Lung (tissue), 12 donors: ENCODE measurements around the gene MYLK2. TPM values are rescaled to one million over a fixed set of nuclear protein-coding genes. Genes with fewer than 3 reads are reported as not detected.

ENCODE experiments used
- ATAC-seq: fragments of 200-7000 bp; cut with Tn5 transposase; one replicate; pipeline ENCODE4 v1.9.1; 2020; ENCODE audit warnings: moderate number of reproducible peaks; ENCODE audit not compliant: insufficient read depth, low FRiP score
- DNase-seq, 3 donors: peaks; one replicate each; pipeline ENCODE4 v3.0.0-alpha.2; 2013 to 2017
- H3K27ac ChIP-seq, 2 donors: one replicate each; pipeline ENCODE4 v1.5.1; 2013; ENCODE audit warnings: mild to moderate bottlenecking in 2 of 2, moderate library complexity in 2 of 2, control low read depth in 1 of 2, inconsistent platforms in 1 of 2, low read depth in 1 of 2, low read length in 1 of 2
- H3K27me3 ChIP-seq, 3 donors: one replicate each; pipeline ENCODE4 v1.5.1; 2013; ENCODE audit warnings: low read length in 2 of 3; ENCODE audit not compliant: control insufficient read depth in 3 of 3, insufficient read depth in 3 of 3
- H3K36me3 ChIP-seq, 4 donors: one replicate each; pipeline ENCODE4 v1.5.1; 2013; ENCODE audit warnings: low read length in 4 of 4, mild to moderate bottlenecking in 1 of 4, moderate library complexity in 1 of 4; ENCODE audit not compliant: control insufficient read depth in 4 of 4, insufficient read depth in 4 of 4
- H3K4me1 ChIP-seq, 5 donors: one replicate each; pipeline ENCODE4 v1.5.1; 2013; ENCODE audit warnings: low read length in 5 of 5, mild to moderate bottlenecking in 2 of 5, moderate library complexity in 1 of 5; ENCODE audit not compliant: control insufficient read depth in 5 of 5, insufficient read depth in 5 of 5
- H3K4me3 ChIP-seq: one replicate; pipeline ENCODE4 v1.5.1; 2013; ENCODE audit warnings: mild to moderate bottlenecking, control low read depth, moderate library complexity
- H3K9ac ChIP-seq, 2 donors: one replicate each; pipeline ENCODE4 v1.5.1; 2013; ENCODE audit warnings: low read length in 2 of 2, control low read depth in 1 of 2; ENCODE audit not compliant: insufficient read depth in 1 of 2
- H3K9me3 ChIP-seq, 4 donors: one replicate each; pipeline ENCODE4 v1.5.1; 2013; ENCODE audit warnings: low read length in 3 of 4, mild to moderate bottlenecking in 1 of 4, moderate library complexity in 1 of 4; ENCODE audit not compliant: control insufficient read depth in 4 of 4, insufficient read depth in 3 of 4
- WGBS, 2 donors: extraction: QIAGEN DNeasy Blood & Tissue Kit; methylation state at CpG; one replicate each; pipeline ENCODE4 v1.1.7; 2013; 5-methylcytosine and 5-hydroxymethylcytosine counted together
- polyA plus RNA-seq, 2 donors: library from polyadenylated mRNA; stranded (reverse); fragments of 200-250 nt; gene quantifications; one replicate each; pipeline ENCODE4 v1.2.1, GENCODE V29; 2013
- total RNA-seq, 2 donors: library from RNA; depleted of rRNA in 1 of 2; stranded (reverse); fragments of >200 nt in 1 of 2; gene quantifications; one replicate each; pipeline ENCODE4 v1.2.1, GENCODE V29; 2014 to 2021
- TF ChIP-seq, protein P1 (sequence below): IDR thresholded peaks from 2 replicates; pipeline ENCODE4 v1.5.1; 2012; ENCODE audit warnings: mild to moderate bottlenecking; ENCODE audit errors: control extremely low read depth, extremely low read depth
- donor health status: control.
- donor health status: control.
- donor health status: Bipolar disorder and iron deficiency.
- donor health status: healthy.
- donor health status: DM: yes; HTN: yes; CAD: no.

Gene MYLK2
- total and polyA plus RNA-seq, 4 donors: 0.06 to 0.28 (median 0.26) TPM; not detected in 1

DNA sequence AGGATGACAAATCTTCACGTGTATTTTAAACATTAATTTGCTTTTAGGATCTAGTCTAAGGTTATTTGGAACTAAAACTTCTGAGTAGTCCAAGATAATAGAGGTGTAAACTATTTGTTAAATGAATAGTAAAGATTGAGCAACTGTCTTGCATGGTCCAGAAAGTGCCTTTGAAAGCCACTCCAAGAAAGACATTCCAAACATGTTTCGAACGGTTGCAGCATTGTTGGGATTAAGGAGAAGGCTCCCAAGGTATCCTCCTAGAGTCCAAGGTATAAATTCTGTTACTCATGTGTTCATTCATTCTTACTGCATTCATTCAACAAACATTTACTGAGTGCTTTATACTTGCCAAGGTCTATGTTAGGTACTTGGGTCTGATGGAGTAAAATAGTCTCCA lies 28.8 kb upstream of the MYLK2 start:
- Histone ChIP-seq H3K9me3 (no peaks in the 10 kb centered on the region), H3K36me3 (peaks cover 0 to 28% (median 13%) of the 10 kb centered on the region in 4 donors), H3K9ac (no peak overlapping the region), H3K27me3 (no peaks in the 10 kb centered on the region), H3K4me3 (no peak overlapping the region), H3K27ac (no peak overlapping the region), H3K4me1 (no peaks in the 10 kb centered on the region)
- no peak for ATAC-seq
- 82 to 89% methylated on average over 3 of the region's 3 CpGs for WGBS, 2 donors
- TF ChIP-seq, protein P1, sequence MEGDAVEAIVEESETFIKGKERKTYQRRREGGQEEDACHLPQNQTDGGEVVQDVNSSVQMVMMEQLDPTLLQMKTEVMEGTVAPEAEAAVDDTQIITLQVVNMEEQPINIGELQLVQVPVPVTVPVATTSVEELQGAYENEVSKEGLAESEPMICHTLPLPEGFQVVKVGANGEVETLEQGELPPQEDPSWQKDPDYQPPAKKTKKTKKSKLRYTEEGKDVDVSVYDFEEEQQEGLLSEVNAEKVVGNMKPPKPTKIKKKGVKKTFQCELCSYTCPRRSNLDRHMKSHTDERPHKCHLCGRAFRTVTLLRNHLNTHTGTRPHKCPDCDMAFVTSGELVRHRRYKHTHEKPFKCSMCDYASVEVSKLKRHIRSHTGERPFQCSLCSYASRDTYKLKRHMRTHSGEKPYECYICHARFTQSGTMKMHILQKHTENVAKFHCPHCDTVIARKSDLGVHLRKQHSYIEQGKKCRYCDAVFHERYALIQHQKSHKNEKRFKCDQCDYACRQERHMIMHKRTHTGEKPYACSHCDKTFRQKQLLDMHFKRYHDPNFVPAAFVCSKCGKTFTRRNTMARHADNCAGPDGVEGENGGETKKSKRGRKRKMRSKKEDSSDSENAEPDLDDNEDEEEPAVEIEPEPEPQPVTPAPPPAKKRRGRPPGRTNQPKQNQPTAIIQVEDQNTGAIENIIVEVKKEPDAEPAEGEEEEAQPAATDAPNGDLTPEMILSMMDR: no peak
- no peak for DNase-seq

DNA sequence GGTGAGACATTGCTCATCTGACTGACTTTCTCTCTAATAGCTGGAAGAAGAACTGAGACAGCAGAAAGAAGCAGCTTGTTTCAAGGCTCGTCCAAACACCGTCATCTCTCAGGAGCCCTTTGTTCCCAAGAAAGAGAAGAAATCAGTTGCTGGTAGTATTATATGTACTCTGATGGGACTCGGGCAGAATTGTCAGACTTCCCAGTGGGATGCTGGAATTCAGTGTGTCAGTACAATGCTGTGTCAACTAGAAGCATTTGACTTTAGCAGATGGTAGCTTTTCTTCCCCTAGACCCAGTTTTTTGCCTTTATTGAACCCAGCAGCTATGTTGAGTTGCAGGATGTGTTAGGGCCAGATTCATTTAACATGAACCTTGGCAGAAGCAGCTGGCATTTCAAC lies 21.8 kb upstream of the MYLK2 start:
- TF ChIP-seq, protein P1: no peak
- no peaks in the 10 kb centered on the region for H3K9me3 ChIP-seq
- no peak overlapping the region for H3K9ac ChIP-seq
- no peaks in the 10 kb centered on the region for H3K4me1 ChIP-seq
- H3K36me3 ChIP-seq: peaks cover 0 to 32% (median 14%) of the 10 kb centered on the region in 4 donors
- 93 to 96% methylated on average over 3 of the region's 3 CpGs for WGBS, 2 donors
- H3K27ac ChIP-seq: no peak overlapping the region
- no peak overlapping the region for H3K4me3 ChIP-seq
- DNase-seq (no peak), ATAC-seq (no peak)
- H3K27me3 ChIP-seq: no peaks in the 10 kb centered on the region

- Histone ChIP-seq H3K9ac (no peak overlapping the region), H3K36me3 (peaks cover 0 to 28% (median 13%) of the 10 kb centered on the region in 4 donors), H3K27me3 (no peaks in the 10 kb centered on the region), H3K4me1 (peaks cover 0 to under 1% (median 0%) of the 10 kb centered on the region in 5 donors), H3K27ac (no peak overlapping the region), H3K9me3 (no peaks in the 10 kb centered on the region), H3K4me3 (no peak overlapping the region)
- DNase-seq (no peak), ATAC-seq (no peak)
- TF ChIP-seq, protein P1: no peak
- 91 to 93% methylated on average over 7 of the region's 7 CpGs for WGBS, 2 donors
Observed at GRCh38 chr20:31801508-31801907, 17.6 kb upstream of the MYLK2 start.
